ENCODE measurements around the gene PRSS36.

GRCh38 chr16:31111881-31112466 is 37.9 kb downstream of the PRSS36 start:
- TF ChIP-seq CTCF (IDR thresholded peaks at IDR 0.05; ENCODE audit: low read depth, low read length, missing input control) (no peak), ATF3 (IDR thresholded peaks at IDR 0.05) (no peak), MAX (IDR thresholded peaks at IDR 0.05) (no peak)

Measured in liver (tissue), 3 donors.